HEK293 (cell line): ENCODE results near the gene MYL9.

ENCODE experiments used
- PRDM6 ChIP-seq: fragments of 450-650 bp; formaldehyde crosslinking; IDR thresholded peaks from 2 replicates; pipeline ENCODE4 v1.5.1; 2017; ENCODE audit warnings: missing biosample characterization, missing genetic modification characterization
- REST ChIP-seq: fragments of 450-650 bp; formaldehyde crosslinking; IDR thresholded peaks from 2 replicates; pipeline ENCODE4 v1.5.1; 2016; ENCODE audit warnings: missing biosample characterization, missing genetic modification characterization
- SCRT1 ChIP-seq: fragments of 450-650 bp; formaldehyde crosslinking; IDR thresholded peaks from 2 replicates; pipeline ENCODE4 v1.5.1; 2016; ENCODE audit warnings: missing biosample characterization, missing genetic modification characterization, borderline replicate concordance
- WT1 ChIP-seq: fragments of 450-650 bp; formaldehyde crosslinking; IDR thresholded peaks from 2 replicates; pipeline ENCODE4 v1.5.1; 2016; ENCODE audit warnings: missing biosample characterization, missing genetic modification characterization
- ZNF10 ChIP-seq: fragments of 450-650 bp; formaldehyde crosslinking; IDR thresholded peaks from 2 replicates; pipeline ENCODE4 v1.5.1; 2017; ENCODE audit warnings: missing biosample characterization, missing genetic modification characterization
- ZNF280C ChIP-seq: fragments of 450-650 bp; formaldehyde crosslinking; IDR thresholded peaks from 2 replicates; pipeline ENCODE4 v1.5.1; 2016; ENCODE audit warnings: missing biosample characterization, missing genetic modification characterization
- ZNF302 ChIP-seq: fragments of 450-650 bp; formaldehyde crosslinking; IDR thresholded peaks from 2 replicates; pipeline ENCODE4 v1.5.1; 2016; ENCODE audit warnings: missing biosample characterization, missing genetic modification characterization, low read depth
- ZNF341 ChIP-seq: fragments of 450-650 bp; formaldehyde crosslinking; IDR thresholded peaks from 2 replicates; pipeline ENCODE4; 2016; ENCODE audit warnings: low read depth, missing biosample characterization, missing genetic modification characterization
- ZNF473 ChIP-seq: fragments of 450-650 bp; formaldehyde crosslinking; IDR thresholded peaks from 2 replicates; pipeline ENCODE4 v1.5.1; 2017; ENCODE audit warnings: missing biosample characterization, missing genetic modification characterization
- ZNF561 ChIP-seq: fragments of 450-650 bp; IDR thresholded peaks from 2 replicates; pipeline ENCODE4 v1.5.1; 2018; ENCODE audit warnings: missing biosample characterization, missing genetic modification characterization, borderline replicate concordance
- ZNF610 ChIP-seq: fragments of 450-650 bp; formaldehyde crosslinking; IDR thresholded peaks from 2 replicates; pipeline ENCODE4 v1.5.1; 2016; ENCODE audit warnings: missing biosample characterization, missing genetic modification characterization, borderline replicate concordance
- ZNF624 ChIP-seq: fragments of 450-650 bp; formaldehyde crosslinking; IDR thresholded peaks from 2 replicates; pipeline ENCODE4 v1.5.1; 2017; ENCODE audit warnings: missing biosample characterization, missing genetic modification characterization
- ZNF768 ChIP-seq: fragments of 450-650 bp; formaldehyde crosslinking; IDR thresholded peaks from 2 replicates; pipeline ENCODE4 v1.5.1; 2018; ENCODE audit warnings: missing biosample characterization, mild to moderate bottlenecking, missing genetic modification characterization
- ZSCAN30 ChIP-seq: fragments of 450-650 bp; IDR thresholded peaks from 2 replicates; pipeline ENCODE4 v1.5.1; 2018; ENCODE audit warnings: missing biosample characterization, mild to moderate bottlenecking, missing genetic modification characterization, moderate library complexity
- TF ChIP-seq, protein P1 (sequence below): fragments of 450-650 bp; formaldehyde crosslinking; IDR thresholded peaks from 2 replicates; pipeline ENCODE4 v1.5.1; 2016; ENCODE audit warnings: missing biosample characterization, missing genetic modification characterization
- TF ChIP-seq, protein P2 (sequence below): fragments of 450-650 bp; formaldehyde crosslinking; IDR thresholded peaks from 2 replicates; pipeline ENCODE4 v1.5.1; 2016; ENCODE audit warnings: missing biosample characterization, missing genetic modification characterization
- TF ChIP-seq, protein P3 (sequence below): fragments of 450-650 bp; formaldehyde crosslinking; IDR thresholded peaks from 2 replicates; pipeline ENCODE4 v1.5.1; 2016; ENCODE audit warnings: missing biosample characterization, missing genetic modification characterization
- TF ChIP-seq, protein P4 (sequence below): fragments of 450-650 bp; formaldehyde crosslinking; IDR thresholded peaks from 2 replicates; pipeline ENCODE4 v1.5.1; 2016; ENCODE audit warnings: missing biosample characterization, missing genetic modification characterization
- TF ChIP-seq, protein P5 (sequence below): fragments of 450-650 bp; formaldehyde crosslinking; IDR thresholded peaks from 2 replicates; pipeline ENCODE4 v1.5.1; 2016; ENCODE audit warnings: missing biosample characterization, missing genetic modification characterization, low read depth
- TF ChIP-seq, protein P6 (sequence below): fragments of 450-650 bp; formaldehyde crosslinking; IDR thresholded peaks from 2 replicates; pipeline ENCODE4 v1.5.1; 2016; ENCODE audit warnings: missing biosample characterization, missing genetic modification characterization

The MYL9 gene

DNA sequence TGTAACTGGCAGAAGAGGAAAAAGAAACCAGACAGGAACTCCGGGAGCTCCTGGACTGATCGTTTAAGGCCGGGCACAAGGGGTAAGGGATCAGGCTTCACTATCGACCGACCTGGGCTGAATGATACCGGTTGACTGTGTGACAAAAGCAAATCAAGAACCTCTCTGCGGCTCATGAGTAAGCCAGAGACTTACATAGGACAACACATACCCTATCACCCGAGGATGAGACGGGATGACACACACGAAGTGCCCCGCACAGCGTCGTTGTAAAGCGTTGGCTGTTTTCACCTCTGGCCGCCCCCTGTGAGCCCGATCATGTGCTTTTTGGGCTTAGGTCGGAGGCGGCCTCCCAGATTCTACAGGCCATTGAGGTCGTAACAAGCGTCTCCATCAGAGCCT, 31.4 kb downstream of the MYL9 start (continued):
- TF ChIP-seq REST (tag by site-specific recombination) (no peak), ZNF624 (tag by site-specific recombination) (no peak), ZNF610 (tag by site-specific recombination) (no peak), PRDM6 (tag by site-specific recombination) (no peak), SCRT1 (no peak), ZNF561 (tag by site-specific recombination) (no peak), ZNF768 (tag by site-specific recombination) (no peak), ZSCAN30 (tag by site-specific recombination) (no peak), ZNF280C (tag by site-specific recombination) (no peak), ZNF341 (tag by site-specific recombination) (peak; percentile 20; the same call in 1 of the 2 replicates), ZNF473 (no peak), ZNF302 (tag by site-specific recombination) (no peak), ZNF10 (tag by site-specific recombination) (no peak), WT1 (tag by site-specific recombination) (no peak)
- TF ChIP-seq, protein P1, sequence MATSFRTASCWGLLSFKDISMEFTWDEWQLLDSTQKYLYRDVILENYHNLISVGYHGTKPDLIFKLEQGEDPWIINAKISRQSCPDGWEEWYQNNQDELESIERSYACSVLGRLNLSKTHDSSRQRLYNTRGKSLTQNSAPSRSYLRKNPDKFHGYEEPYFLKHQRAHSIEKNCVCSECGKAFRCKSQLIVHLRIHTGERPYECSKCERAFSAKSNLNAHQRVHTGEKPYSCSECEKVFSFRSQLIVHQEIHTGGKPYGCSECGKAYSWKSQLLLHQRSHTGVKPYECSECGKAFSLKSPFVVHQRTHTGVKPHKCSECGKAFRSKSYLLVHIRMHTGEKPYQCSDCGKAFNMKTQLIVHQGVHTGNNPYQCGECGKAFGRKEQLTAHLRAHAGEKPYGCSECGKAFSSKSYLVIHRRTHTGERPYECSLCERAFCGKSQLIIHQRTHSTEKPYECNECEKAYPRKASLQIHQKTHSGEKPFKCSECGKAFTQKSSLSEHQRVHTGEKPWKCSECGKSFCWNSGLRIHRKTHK (tag by site-specific recombination), result no peak
- TF ChIP-seq, protein P2, sequence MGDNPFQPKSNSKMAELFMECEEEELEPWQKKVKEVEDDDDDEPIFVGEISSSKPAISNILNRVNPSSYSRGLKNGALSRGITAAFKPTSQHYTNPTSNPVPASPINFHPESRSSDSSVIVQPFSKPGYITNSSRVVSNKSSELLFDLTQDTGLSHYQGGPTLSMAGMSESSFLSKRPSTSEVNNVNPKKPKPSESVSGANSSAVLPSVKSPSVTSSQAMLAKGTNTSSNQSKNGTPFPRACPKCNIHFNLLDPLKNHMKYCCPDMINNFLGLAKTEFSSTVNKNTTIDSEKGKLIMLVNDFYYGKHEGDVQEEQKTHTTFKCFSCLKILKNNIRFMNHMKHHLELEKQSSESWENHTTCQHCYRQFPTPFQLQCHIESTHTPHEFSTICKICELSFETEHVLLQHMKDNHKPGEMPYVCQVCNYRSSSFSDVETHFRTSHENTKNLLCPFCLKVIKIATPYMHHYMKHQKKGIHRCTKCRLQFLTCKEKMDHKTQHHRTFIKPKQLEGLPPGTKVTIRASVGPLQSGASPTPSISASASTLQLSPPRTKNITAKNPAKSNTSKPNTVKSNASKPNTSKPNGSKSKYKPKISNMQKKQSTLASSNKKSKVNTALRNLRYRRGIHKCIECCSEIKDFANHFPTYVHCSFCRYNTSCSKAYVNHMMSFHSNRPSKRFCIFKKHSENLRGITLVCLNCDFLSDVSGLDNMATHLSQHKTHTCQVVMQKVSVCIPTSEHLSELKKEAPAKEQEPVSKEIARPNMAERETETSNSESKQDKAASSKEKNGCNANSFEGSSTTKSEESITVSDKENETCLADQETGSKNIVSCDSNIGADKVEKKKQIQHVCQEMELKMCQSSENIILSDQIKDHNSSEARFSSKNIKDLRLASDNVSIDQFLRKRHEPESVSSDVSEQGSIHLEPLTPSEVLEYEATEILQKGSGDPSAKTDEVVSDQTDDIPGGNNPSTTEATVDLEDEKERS (tag by site-specific recombination), result no peak
- TF ChIP-seq, protein P3, sequence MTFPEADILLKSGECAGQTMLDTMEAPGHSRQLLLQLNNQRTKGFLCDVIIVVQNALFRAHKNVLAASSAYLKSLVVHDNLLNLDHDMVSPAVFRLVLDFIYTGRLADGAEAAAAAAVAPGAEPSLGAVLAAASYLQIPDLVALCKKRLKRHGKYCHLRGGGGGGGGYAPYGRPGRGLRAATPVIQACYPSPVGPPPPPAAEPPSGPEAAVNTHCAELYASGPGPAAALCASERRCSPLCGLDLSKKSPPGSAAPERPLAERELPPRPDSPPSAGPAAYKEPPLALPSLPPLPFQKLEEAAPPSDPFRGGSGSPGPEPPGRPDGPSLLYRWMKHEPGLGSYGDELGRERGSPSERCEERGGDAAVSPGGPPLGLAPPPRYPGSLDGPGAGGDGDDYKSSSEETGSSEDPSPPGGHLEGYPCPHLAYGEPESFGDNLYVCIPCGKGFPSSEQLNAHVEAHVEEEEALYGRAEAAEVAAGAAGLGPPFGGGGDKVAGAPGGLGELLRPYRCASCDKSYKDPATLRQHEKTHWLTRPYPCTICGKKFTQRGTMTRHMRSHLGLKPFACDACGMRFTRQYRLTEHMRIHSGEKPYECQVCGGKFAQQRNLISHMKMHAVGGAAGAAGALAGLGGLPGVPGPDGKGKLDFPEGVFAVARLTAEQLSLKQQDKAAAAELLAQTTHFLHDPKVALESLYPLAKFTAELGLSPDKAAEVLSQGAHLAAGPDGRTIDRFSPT (tag by site-specific recombination), result 0 out of 2 replicates have a peak, but pooled peaks have one; percentile 21
- TF ChIP-seq, protein P4, sequence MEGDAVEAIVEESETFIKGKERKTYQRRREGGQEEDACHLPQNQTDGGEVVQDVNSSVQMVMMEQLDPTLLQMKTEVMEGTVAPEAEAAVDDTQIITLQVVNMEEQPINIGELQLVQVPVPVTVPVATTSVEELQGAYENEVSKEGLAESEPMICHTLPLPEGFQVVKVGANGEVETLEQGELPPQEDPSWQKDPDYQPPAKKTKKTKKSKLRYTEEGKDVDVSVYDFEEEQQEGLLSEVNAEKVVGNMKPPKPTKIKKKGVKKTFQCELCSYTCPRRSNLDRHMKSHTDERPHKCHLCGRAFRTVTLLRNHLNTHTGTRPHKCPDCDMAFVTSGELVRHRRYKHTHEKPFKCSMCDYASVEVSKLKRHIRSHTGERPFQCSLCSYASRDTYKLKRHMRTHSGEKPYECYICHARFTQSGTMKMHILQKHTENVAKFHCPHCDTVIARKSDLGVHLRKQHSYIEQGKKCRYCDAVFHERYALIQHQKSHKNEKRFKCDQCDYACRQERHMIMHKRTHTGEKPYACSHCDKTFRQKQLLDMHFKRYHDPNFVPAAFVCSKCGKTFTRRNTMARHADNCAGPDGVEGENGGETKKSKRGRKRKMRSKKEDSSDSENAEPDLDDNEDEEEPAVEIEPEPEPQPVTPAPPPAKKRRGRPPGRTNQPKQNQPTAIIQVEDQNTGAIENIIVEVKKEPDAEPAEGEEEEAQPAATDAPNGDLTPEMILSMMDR (tag by site-specific recombination), result peak; percentile 7; the same call in 1 of the 2 replicates
- TF ChIP-seq, protein P5, sequence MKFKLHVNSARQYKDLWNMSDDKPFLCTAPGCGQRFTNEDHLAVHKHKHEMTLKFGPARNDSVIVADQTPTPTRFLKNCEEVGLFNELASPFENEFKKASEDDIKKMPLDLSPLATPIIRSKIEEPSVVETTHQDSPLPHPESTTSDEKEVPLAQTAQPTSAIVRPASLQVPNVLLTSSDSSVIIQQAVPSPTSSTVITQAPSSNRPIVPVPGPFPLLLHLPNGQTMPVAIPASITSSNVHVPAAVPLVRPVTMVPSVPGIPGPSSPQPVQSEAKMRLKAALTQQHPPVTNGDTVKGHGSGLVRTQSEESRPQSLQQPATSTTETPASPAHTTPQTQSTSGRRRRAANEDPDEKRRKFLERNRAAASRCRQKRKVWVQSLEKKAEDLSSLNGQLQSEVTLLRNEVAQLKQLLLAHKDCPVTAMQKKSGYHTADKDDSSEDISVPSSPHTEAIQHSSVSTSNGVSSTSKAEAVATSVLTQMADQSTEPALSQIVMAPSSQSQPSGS (tag by site-specific recombination), result no peak
- TF ChIP-seq, protein P6, sequence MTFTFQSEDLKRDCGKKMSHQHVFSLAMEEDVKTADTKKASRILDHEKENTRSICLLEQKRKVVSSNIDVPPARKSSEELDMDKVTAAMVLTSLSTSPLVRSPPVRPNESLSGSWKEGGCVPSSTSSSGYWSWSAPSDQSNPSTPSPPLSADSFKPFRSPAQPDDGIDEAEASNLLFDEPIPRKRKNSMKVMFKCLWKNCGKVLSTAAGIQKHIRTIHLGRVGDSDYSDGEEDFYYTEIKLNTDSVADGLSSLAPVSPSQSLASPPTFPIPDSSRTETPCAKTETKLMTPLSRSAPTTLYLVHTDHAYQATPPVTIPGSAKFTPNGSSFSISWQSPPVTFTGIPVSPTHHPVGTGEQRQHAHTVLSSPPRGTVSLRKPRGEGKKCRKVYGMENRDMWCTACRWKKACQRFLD (tag by site-specific recombination), result no peak
